IPS DF 4.7 (cell line): Measurements from ENCODE around the gene SIRPA.
"Not testable (repeated sequence)": the region's sequence is repeated elsewhere in the genome, so short reads cannot be mapped to it uniquely, and the experiment has no call there.

Source experiments
- DNase-seq: peaks from one replicate; pipeline ENCODE4 v3.0.0-alpha.2; 2013; ENCODE audit warnings: low spot score; ENCODE audit errors: extremely low read depth

The SIRPA gene

DNA sequence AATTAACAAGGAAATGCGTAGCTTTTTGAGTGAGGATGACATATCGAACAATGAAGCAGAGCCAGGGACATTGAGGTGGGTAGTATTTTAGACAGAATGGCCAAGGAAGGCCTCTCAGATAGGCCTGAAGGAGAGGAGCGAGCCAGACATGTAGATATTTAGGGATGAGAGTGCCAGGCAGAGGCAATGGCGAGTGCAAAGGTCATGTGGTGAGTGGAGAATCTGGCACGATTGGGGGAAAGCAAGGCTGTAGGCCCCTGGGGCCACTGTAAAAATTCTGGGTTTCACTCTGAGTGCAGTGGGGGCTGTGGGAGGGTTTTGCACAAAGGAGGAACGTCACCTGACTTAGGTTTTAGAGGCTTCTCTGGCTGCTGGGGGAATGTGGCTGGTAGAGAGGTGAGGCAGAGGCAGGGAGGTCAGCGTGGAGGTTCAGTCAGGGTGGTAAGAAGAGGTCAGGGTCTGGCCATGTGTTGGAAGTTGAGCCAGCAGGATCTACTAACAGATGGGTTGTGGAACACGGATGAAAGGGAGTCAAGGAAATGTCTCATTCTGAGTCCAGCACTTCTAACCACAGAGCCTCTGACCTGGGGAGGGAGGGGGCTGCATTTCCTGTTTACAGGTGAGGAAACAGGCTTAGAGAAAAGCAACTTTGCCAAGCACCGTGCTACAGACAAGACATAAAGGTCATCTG is 11.3 kb downstream of the SIRPA start:
- DNase-seq, result no peak

DNA sequence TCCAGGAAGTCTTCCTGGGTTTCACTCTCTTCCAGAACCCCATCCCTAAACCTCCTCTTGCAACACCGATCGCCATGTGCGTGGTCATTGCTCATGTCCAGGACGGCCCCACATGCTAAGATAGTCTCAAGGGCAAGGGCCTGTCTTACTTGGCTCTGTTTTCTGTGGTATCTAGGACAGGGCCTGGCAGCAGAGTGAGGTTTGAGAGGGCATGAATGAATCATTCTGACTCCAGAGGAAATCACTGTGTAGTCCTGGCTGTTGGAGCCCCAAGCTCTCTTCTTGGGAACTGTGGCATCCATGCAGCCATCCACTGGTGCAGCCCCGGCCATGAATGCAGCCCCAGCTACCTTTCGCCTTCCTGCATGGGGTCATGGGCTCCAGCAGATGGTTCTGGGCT is 12.4 kb downstream of the SIRPA start:
- no peak for DNase-seq

DNA sequence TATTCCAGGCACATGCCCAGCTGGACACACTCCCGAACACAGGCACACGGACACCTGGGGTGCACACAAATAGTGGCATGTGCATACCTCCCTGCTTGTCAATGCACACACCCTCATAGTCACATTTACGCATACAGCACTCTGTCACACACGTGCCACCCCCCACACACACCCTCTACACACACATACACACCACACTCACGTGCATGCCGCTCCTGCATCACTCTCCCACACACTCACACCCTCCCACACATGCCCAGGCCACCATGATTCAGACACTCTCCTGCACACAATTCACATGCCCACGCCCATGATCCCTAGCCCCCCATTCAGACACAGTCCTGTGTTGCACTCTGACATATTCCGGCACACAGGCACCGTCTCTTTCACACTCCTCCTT is 13.0 kb downstream of the SIRPA start:
- no peak for DNase-seq

DNA sequence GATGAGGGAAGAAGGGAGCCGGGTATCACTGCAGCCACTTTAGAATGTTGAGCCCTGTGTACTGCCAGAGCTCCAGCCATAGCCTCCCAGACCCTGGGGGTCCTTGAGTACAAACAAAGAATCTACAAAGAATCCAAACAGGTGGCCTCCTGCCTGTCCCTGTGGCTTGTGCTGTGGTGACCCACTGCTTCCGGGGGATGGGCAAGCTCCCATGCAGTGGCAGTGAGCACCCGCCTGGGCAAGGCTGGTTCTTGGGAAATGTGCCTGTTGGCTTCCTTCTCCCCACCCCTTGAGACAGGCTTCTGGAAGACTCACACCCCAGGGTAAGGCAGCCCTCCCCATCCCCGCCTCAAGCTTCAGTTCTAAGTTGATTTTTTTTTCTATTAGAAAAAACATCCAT is 13.9 kb downstream of the SIRPA start:
- DNase-seq, result no peak

DNA sequence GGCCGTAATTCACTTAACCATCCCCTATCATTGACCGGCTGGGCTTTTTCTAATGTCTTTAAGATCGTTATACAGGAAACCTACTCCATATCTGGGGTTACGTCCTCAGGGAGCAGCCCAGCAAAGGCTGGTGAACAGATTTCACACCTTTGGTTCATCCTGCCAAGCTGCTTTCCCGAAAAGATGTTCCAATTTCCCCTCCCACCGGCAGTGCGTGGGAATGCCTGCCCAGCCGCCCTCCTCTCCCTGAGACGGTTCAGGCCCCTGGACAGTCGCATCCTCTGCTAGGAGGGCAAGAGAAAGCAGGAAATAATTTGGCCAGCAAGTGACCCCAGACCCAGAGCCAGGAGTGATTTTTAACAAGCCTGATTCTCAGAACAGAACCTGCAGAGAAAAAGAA is 16.3 kb downstream of the SIRPA start:
- DNase-seq, result no peak

DNA sequence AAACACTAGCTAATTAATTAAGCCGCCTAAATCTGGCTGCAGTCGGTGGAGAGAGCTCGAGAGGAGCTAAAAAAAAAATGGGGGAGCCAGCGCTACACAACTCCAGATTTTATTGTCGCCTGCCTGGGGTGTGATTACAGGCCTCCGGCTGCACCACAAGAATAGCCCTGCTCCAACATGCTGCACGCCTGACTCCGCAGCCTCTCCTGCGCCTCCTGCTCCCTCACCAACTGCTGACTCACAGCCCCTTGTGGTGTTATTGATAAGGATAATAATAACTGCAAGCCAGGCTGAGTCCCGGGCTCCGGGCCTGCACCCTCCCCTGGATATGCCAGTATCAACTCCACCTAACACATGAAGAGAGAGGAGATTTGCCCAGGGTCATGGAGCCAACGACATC is 16.8 kb downstream of the SIRPA start:
- no peak for DNase-seq

DNA sequence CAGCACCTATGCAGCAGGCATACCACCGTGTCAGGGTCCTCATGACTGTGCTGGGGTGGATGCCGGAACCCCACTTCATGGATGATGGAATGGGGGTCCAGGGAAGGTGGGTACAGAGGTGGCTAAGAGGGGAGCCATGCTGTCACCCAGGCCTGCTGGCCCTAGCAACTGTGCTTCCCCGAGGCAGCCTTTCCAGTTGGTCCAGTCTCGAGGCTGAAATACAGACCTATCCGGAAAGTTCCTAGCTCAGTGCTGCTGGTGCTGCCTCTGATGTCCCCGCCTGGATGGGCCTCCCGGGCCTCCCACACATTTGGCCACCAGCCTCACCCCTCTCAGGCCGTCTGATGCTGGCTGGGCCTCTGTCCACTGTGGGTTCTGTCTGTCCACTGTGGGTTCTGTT is 17.4 kb downstream of the SIRPA start:
- no peak for DNase-seq

DNA sequence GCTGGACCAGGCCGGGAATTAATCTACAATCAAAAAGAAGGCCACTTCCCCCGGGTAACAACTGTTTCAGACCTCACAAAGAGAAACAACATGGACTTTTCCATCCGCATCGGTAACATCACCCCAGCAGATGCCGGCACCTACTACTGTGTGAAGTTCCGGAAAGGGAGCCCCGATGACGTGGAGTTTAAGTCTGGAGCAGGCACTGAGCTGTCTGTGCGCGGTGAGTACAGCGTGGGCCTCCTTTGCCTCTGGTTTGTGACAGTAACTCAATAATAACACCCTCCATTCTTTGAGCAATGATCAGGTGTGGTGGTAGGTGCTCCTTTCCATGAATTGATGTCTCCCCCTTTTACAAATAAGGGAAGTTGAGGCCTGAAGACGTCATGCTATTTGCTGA is 20.0 kb downstream of the SIRPA start:
- DNase-seq, result not testable (repeated sequence)

DNA sequence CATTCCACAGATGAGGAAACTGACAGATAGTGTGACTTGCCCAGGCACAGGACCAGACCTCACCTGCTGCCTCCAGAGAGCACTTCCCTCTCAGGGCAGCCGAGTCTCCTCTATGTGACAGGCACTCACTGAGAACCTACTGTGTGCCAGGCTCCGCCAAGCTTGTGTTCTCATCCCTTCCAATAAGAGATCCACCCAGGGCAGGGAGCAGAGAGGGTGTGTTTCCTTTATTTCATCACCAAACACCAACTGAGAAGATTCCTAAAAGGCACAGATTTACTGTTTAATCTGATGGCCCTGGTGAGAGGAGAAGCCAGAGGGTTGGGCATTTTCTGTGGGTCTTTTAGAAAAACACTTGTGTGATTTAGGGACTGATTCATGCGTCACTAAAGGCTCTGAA is 20.5 kb downstream of the SIRPA start:
- DNase-seq, result no peak

DNA sequence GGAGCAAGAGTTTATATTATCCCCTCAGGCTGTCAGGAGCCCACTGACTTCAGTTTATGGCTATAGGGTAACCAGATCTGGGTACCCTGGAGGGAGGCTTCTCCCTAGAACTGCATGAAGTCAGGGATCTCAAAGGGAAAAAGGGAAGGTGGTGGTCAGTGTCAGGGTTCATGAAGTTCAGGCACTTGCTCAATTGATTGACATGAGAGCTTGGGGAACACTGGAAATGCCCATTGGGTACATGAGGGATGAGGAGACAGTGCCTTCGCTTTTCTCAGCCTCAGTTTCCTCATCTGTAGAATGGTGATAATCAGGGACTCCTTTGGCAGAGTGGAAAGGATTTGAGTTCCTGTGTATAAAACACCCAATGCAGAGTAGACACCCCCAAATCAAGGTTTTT is 22.6 kb downstream of the SIRPA start:
- DNase-seq, result no peak

DNA sequence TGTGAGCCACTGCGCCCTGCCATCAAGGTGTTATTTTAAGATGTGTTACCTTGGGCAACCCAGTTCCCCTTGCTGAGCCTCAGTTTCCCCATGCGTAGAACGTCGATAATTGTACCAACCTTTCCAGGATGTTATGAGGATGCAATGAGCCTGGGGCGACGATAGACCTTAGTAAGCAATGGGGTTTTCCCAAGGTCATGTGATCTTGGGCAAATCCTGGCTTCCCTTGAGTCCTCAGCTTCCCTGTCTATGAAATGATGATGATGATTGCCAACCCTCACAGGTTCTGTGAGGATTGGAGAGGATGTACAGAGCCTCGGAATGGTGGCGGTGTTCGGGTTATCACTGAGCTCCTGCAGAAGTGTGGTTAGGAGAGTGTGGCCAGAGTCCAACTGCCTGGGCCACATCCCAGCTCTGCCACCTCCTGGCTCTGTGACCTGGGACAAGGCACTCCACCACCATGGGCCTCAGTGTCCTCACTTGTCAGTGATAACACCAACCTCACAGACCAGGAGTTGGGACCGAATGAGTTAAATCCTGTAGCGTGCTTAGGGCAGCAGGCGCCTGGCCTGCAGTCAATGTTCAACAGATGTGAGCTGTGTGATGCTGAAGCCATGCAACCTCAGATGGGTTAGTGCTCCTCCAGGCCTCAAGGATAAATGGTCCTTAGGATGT is 23.4 kb downstream of the SIRPA start:
- DNase-seq, result no peak

DNA sequence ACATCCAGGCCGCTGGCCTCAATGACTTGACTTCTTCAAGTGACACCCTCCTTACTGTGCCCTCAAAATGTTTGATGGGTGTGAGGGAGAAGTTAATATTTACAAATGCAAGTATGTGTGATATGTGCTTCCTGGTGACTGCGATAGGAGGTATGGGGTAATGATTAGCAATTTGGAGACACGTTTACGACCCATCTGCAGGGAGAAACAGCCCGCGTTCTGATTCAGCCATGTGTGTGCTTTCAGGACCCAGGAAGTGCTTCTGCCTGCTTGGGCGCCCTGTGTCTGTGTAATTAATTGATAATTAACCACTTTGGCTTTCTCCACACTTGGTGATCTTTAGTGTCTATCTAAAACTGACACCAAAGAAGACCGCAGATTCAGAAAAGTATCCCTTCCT is 25.0 kb downstream of the SIRPA start:
- no peak for DNase-seq

DNA sequence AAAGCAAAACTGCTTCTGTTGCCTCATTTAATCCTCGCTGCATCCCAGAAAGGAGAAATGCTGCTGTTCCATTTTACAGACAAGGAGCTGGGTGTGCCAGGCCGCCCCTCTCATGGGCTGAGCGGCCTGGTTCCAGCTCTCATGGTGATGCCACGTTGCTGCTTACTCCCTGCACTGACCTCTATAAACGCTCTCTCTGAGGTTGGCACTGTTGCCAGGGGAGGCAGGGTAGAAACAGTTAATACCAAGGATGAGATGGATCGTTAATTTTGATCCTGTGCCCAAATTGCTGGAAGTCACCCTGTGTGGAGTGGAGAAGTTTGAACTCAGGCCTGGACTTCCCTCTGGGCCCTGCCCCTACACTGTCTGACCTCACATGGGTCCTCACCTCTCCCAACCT is 25.6 kb downstream of the SIRPA start:
- no peak for DNase-seq

DNA sequence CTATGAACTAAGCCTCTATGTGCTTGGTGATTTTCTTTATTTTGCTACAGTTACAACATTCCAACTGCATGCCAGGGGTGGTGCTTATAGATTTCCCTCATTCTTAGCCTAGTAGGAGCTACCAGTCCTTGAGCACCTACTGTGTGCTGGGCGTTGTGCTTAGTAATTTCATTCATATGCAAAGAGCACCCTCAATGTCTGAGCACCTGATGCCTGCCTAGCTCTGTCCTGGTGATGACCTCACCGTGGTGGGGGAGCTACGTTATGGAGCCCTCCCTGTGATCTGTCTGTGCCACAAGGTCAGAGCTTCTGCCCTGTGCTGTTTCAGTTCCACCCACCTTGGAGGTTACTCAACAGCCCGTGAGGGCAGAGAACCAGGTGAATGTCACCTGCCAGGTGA is 26.8 kb downstream of the SIRPA start:
- DNase-seq, result not testable (repeated sequence)

DNA sequence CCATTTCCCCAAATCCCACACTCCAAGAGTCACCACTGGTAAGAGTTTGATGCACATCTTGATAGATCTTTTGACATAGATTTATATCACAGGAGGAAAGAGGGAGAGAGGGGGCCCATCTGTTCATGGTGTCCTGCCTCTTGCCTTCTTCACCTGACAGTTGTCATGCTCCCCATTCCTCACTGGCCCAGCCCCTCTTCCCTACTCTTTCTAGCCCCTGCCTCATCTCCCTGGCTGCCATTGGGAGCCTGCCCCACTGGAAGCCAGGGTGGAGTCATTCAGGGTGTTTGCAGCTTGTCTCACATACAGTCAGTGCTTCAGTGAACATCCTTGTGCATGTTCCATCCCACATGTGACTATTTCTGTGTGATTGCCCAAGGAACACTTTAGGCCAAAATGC is 27.6 kb downstream of the SIRPA start:
- DNase-seq, result no peak

DNA sequence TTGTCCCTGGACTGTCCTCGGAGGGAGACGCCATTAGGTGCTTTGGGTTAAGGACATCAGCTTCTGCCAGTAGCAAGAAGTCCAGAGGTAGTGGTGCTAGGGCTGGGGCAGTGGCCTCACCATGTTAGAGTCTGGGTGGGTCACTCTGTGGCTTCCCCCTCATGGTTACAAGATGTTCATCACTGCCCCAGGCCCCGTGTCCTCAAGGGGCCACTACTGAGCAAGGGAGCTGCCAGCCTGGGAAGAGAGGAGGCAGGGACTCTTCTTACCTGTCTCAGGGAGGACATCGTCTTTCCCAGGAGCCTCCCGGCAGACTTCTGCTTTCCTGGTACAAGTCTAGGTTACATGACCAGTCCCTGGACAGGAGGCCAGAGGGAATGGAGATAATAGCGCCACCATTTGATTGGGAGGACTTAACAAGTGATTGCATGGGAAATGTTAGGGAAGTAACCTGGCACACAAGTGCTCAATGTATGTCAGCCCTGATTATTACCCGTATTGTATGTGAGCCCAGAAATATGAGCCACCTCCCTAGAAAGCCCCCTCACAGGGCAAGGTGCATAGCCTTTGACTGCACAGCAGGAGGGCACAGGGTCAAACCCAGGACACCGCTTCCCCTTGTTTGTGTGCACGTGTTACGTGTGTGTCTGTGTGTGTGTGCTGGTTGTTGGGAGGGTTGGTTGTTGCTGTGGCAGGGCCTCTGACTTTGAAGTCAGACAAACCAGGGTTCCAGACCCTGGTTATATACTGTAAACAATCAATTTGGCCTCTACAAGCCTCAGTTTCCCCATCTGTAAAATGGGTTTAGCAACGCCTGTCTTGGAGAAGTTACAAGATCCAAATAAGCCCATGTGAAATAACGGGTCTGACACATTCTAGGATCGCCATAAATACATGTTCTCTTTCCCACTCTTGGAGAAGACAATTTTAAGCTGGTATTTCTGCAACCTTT is 30.0 kb downstream of the SIRPA start:
- DNase-seq, result no peak

DNA sequence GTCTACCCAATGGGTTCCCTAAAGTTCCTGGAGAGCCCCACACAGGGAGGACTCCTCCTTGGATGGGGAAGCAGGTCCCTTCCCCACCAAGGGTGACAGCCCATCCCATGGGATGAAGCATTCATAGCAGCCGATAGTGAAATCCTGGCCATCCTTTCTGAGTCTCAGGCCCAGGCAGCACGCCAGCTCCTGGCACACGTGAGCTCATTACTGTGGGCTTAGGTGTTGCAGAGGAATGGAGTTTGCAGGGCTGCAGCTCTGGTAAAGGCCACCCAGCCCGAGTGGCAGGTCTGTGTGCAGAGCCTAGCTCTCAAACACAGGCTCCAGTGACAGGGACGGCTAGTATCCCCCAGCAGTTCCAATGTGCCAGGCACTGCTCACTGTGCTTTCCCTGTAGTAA is 31.0 kb downstream of the SIRPA start:
- no peak for DNase-seq

DNA sequence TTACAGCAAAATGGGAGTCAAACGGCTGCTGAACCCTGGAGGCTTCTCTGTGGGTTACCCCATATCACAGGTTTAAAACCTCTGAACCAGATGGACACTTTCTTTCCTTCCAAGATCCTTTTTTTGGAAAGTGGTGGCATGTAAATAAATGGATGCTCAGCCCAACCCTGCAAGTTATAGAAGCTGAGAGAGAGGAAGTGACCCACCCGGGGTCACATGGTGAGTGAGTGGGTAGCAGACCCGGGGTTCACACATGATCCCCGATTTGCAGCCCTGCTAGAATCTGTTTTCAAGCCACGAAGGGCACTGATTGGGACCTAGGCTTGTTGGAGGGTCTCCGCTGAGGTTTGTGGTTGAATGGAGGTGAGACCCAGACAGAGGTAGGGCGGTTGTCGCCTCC is 32.0 kb downstream of the SIRPA start:
- DNase-seq, result no peak

DNA sequence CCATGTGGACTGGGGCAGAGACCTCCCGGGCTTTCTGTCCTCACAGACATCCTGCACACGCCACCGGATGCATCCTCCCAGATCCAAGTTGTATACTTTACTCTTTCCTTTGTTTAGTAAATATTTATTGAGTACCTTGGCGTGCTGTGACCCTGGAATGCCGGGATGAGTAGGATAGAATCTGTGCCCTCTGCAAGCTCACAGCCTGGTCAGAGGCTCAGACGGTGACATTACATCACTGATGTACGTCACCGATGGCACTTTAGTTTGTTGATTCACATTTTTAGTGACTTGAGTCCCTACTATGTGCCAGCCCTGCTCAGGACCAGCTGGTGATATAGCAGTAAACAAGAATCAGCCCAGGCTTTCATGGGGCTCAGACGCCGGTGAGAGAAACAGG is 32.9 kb downstream of the SIRPA start:
- DNase-seq, result no peak

DNA sequence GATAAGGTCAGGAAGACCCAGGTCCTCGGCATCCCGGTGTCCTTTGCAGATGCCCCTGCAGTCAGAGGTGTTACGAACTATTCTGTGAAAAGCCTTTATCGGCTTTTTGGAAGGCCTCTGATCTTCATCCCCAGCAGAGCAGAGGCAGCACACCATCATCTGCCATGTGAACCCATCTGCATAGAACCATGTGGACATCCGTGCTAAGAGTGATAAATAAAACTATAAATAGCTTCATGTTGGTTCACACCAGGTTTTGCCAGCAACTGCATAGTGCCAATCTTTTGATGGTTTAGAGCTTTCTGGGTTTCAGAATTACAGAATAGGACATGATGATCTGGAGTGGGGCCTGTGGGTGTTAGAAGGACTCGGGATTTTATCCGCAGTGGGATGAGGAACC is 33.6 kb downstream of the SIRPA start:
- DNase-seq, result no peak

DNA sequence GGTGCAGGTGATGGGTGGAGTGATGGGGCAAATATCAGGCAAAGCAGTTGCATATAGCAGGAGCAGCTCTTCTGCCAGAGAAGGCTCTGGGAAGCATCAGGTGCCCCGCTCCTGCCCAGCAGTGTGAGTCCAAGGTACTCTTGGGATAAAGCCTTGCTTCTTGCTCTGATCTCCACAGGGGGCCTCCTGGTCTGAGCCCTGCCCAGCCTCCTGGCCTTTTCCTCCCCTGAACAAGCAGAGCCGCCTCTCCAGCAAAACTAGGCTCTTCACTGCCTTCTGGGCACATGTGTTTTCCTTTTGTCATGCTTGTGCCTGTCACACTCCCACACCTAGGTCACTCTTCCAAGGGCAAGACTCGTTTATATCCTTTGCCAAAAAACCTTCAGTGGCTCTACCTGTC is 34.3 kb downstream of the SIRPA start:
- no peak for DNase-seq

DNA sequence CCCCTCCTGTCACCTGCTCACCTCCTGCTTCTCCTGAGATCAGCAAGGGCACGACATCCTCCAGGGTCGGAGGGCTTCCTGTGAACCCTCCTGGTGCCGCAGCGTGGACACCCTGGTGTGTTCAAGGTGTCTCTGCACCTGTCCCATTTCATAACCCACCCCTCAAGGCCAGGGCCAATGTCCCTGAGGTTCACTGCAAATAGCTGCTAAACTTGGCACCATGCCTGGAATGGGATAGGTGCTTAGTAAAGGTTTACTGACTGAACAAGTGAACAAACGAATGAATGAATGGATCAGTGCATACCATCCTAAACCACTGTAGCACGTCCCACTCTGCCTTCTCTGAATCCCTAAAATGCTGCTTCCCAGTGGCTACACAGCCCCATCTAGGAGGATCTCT is 35.0 kb downstream of the SIRPA start:
- no peak for DNase-seq
